Ovary (tissue), 9 donors: ENCODE results near the gene ACAN. TPM values are rescaled to one million over a fixed set of nuclear protein-coding genes. Genes with fewer than 3 reads are reported as not detected.

Experiments used
- DNase-seq, 5 donors: peaks; one replicate each; pipeline ENCODE4 v3.0.0-alpha.2; 2019 to 2020
- H3K27ac ChIP-seq, 2 donors: fragments of 200-600 bp; one replicate each; pipeline versions ENCODE4 v1.5.1 to v1.8.0; 2019 to 2022
- H3K27me3 ChIP-seq: fragments of 200-600 bp; one replicate; pipeline ENCODE4 v1.8.0; 2022
- H3K36me3 ChIP-seq: fragments of 200-600 bp; sonication (generic); one replicate; pipeline ENCODE4 v1.5.1; 2019
- H3K4me1 ChIP-seq: one replicate; pipeline ENCODE4 v1.8.1; 2013; ENCODE audit warnings: mild to moderate bottlenecking, moderate library complexity; ENCODE audit not compliant: insufficient read depth
- H3K4me3 ChIP-seq: fragments of 200-600 bp; sonication (generic); one replicate; pipeline ENCODE4 v1.5.1; 2017
- H3K9me3 ChIP-seq, 2 donors: fragments of 200-600 bp in 1 of 2; sonication (generic) in 1 of 2; one replicate each; pipeline versions ENCODE4 v1.5.1 to v1.8.1; 2013 to 2019; ENCODE audit warnings: mild to moderate bottlenecking in 1 of 2, moderate library complexity in 1 of 2
- EP300 ChIP-seq: sonication (generic); formaldehyde crosslinking; IDR thresholded peaks from one replicate; pipeline ENCODE4 v1.6.1; 2017; ENCODE audit warnings: antibody characterized with exemption
- POLR2A ChIP-seq: fragments of 450-650 bp; IDR thresholded peaks from one replicate; pipeline ENCODE4 v1.6.1; 2017; ENCODE audit warnings: antibody characterized with exemption, mild to moderate bottlenecking, moderate library complexity
- WGBS, 3 donors: extraction: QIAGEN DNeasy Blood & Tissue Kit in 1 of 3; methylation state at CpG; one replicate each; pipeline versions ENCODE4 v1.1.5 to v1.1.7; 2013 to 2017; 5-methylcytosine and 5-hydroxymethylcytosine counted together
- intact Hi-C, 4 donors: fragments of 100-400 bp; cut with DNase I; formaldehyde crosslinking; loops; one replicate each; pipeline versions ENCODE4 v1.11.0 to v1.15.1; 2022 to 2023
- polyA plus RNA-seq, 2 donors: library from polyadenylated mRNA; stranded (reverse); fragments of 200-250 nt in 1 of 2; fragments of 350-450 nt in 1 of 2; fragmentation: Illumina TruSeq in 1 of 2; extraction: RNeasy Lipid Tissue Mini Kit (QIAGEN cat#74804) in 1 of 2; gene quantifications; one replicate each; pipeline ENCODE4 v1.2.3, GENCODE V29; 2013 to 2014
- total RNA-seq, 7 donors: library from RNA; depleted of rRNA in 2 of 7; stranded (reverse); fragments of >200 nt in 2 of 7; fragmentation: NEBNext Ultra II Directional in 3 of 7; extraction: Animal tissue kit (Norgen Biotek cat#: 25700) in 3 of 7; gene quantifications; one replicate each; pipeline versions ENCODE4 v1.1.0 to v1.2.4, GENCODE V29; 2016 to 2023
- TF ChIP-seq, protein P1 (sequence below), 3 donors: fragments of 450-650 bp in 2 of 3; fragments of 200-600 bp in 1 of 3; IDR thresholded peaks; one replicate each; pipeline versions ENCODE4 v1.5.1 to v1.8.0; 2016 to 2022; ENCODE audit warnings: antibody characterized with exemption in 3 of 3, mild to moderate bottlenecking in 1 of 3
- donor health status: DM: no; HTN: no; CAD: no; lungs with moderate emphysema.
- donor health status: DM: no; HTN: no; CAD: no.
- donor health status: Bipolar disorder and iron deficiency.
- donor health status: DM: yes; HTN: yes; CAD: no.
- donor health status: DM: no; HTN: no; CAD: no.
- donor health status: DM: yes; HTN: yes; CAD: no.

The ACAN gene
- total and polyA plus RNA-seq, 9 donors = 0.11 to 5.1 (median 0.54) TPM; not detected in 1

GRCh38 chr15:88804257-88804656, 1.0 kb downstream of the ACAN start:
- Histone ChIP-seq H3K4me1 (no peaks in the 10 kb centered on the region), H3K4me3 (no peak overlapping the region), H3K27ac (no peak overlapping the region), H3K9me3 (no peaks in the 10 kb centered on the region), H3K36me3 (no peaks in the 10 kb centered on the region), H3K27me3 (no peaks in the 10 kb centered on the region)
- WGBS, 3 donors = 55 to 66% (median 57%) methylated on average over 10 of the region's 10 CpGs
- no peak for TF ChIP-seq POLR2A
- TF ChIP-seq EP300 = no peak
- TF ChIP-seq, protein P1, sequence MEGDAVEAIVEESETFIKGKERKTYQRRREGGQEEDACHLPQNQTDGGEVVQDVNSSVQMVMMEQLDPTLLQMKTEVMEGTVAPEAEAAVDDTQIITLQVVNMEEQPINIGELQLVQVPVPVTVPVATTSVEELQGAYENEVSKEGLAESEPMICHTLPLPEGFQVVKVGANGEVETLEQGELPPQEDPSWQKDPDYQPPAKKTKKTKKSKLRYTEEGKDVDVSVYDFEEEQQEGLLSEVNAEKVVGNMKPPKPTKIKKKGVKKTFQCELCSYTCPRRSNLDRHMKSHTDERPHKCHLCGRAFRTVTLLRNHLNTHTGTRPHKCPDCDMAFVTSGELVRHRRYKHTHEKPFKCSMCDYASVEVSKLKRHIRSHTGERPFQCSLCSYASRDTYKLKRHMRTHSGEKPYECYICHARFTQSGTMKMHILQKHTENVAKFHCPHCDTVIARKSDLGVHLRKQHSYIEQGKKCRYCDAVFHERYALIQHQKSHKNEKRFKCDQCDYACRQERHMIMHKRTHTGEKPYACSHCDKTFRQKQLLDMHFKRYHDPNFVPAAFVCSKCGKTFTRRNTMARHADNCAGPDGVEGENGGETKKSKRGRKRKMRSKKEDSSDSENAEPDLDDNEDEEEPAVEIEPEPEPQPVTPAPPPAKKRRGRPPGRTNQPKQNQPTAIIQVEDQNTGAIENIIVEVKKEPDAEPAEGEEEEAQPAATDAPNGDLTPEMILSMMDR (IDR thresholded peaks at IDR 0.05) = no peak
- no peak for DNase-seq
- intact Hi-C loops = no loop called here

DNA sequence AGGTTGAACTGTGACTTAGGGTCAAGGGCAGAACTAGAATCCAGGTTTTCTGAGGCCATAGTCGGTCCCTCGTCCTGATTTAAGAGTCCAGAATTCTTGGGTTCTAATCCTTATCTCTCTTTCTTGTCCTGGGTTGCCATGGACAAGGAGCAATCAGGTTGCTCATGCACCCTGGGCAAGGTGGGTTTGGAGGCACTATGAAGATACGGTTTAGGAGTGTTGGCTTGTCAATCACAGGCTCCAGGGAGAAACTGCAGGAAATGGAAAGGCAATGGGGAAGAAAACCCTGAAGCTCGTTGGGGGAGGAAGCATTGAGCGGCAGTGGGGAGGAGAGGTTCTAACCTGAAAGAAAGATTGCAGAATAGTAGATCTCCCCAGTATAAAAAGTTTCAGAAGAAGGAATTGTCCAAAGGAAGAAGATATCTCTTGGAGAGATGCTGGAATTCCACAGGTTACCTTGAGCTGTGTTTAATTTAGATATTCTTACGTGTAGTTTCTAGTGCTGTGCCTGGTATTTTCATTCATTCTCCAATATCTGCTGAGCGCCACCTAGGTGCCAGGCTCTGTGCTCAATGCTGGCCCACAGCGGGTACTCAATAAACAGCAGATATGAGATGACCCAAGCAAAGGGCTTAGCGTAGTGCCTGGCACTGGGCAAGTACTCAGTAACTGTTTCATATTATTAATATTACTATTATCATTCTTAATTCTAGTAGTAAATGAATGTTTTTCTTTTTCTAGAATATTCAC, 2.0 kb downstream of the ACAN start:
- no peak for TF ChIP-seq POLR2A
- TF ChIP-seq, protein P1 (IDR thresholded peaks at IDR 0.05) = no peak
- no peak for TF ChIP-seq EP300
- intact Hi-C loops = no loop called here
- Histone ChIP-seq H3K27me3 (no peaks in the 10 kb centered on the region), H3K27ac (no peak overlapping the region), H3K4me1 (no peaks in the 10 kb centered on the region), H3K36me3 (no peaks in the 10 kb centered on the region), H3K4me3 (no peak overlapping the region), H3K9me3 (no peaks in the 10 kb centered on the region)
- DNase-seq = no peak
- WGBS, 3 donors = 48 to 57% (median 53%) methylated on average over 9 of the region's 9 CpGs

DNA sequence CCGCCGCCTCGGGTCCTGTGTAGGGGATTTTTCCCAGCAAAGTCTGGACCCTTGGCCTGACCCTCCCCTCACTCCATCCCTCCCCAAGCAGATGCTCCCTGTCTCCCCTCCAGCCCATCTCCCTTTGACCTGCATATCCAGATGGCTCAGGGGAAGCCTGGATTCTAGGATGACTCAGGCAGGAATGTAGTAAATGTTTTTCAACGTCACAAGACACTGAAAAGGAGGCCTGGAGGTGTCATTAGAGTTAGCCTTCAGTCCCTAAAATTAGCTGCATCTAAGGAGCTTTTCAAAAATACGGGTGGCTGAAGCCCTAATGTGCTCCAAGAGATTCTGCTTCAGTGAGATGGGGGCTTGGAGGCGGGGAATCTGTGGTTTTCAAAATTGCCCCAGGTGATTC, 7.2 kb downstream of the ACAN start:
- no peaks in the 10 kb centered on the region for H3K4me1 ChIP-seq
- H3K4me3 ChIP-seq = no peak overlapping the region
- no peak for DNase-seq
- H3K9me3 ChIP-seq = no peaks in the 10 kb centered on the region
- WGBS, 3 donors = 50 to 63% (median 60%) methylated on average over 6 of the region's 6 CpGs
- intact Hi-C loops = no loop called here
- no peaks in the 10 kb centered on the region for H3K36me3 ChIP-seq
- no peak for TF ChIP-seq EP300
- H3K27ac ChIP-seq = no peak overlapping the region
- no peaks in the 10 kb centered on the region for H3K27me3 ChIP-seq

GRCh38 chr15:88812133-88812532, 8.9 kb downstream of the ACAN start:
- 28 to 49% (median 46%) methylated on average over 4 of the region's 4 CpGs for WGBS, 3 donors
- Histone ChIP-seq H3K9me3 (no peaks in the 10 kb centered on the region), H3K4me1 (no peaks in the 10 kb centered on the region), H3K4me3 (no peak overlapping the region), H3K27ac (no peak overlapping the region), H3K36me3 (no peaks in the 10 kb centered on the region), H3K27me3 (no peaks in the 10 kb centered on the region)
- DNase-seq = no peak
- intact Hi-C loops = no loop called here
- no peak for TF ChIP-seq EP300
- TF ChIP-seq, protein P1 (IDR thresholded peaks at IDR 0.05) = no peak
- TF ChIP-seq POLR2A = no peak

DNA sequence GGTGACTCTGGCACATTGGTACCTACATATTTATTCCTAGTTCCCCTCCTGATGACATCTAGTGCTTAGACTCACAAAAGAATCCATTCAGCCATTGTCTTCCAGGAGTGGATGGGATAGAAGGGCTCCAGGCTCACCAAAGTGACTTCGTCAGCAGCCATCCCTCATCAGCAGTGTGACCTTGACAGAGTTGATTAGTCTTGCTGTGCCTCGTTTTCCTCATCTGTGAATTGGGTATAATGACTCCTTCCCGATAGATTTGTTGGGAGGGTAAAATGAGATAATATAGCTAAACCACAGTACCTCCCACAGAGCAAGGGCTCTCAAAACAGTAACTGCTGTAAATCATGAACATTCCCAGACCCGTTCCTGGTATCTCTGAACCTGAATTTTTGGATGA, 10.7 kb downstream of the ACAN start:
- 53 to 62% (median 61%) methylated on average over 4 of the region's 4 CpGs for WGBS, 3 donors
- Histone ChIP-seq H3K4me3 (no peak overlapping the region), H3K9me3 (no peaks in the 10 kb centered on the region), H3K36me3 (no peaks in the 10 kb centered on the region), H3K27me3 (no peaks in the 10 kb centered on the region), H3K27ac (no peak overlapping the region), H3K4me1 (no peaks in the 10 kb centered on the region)
- TF ChIP-seq, protein P1 (IDR thresholded peaks at IDR 0.05) = no peak
- TF ChIP-seq EP300 (no peak), POLR2A (no peak)
- DNase-seq = no peak
- intact Hi-C loops = no loop called here
